HEK293 (cell line): Measurements from ENCODE around the gene USP30.
"Not testable (repeated sequence)": the region's sequence is repeated elsewhere in the genome, so short reads cannot be mapped to it uniquely, and the experiment has no call there.

Source experiments
- CTCF ChIP-seq: fragments of 450-650 bp; formaldehyde crosslinking; IDR thresholded peaks from 2 replicates; pipeline ENCODE4 v1.5.1; 2016; ENCODE audit warnings: missing biosample characterization, missing genetic modification characterization
- ZBTB17 ChIP-seq: fragments of 450-650 bp; formaldehyde crosslinking; IDR thresholded peaks from 2 replicates; pipeline ENCODE4 v1.5.1; 2016; ENCODE audit warnings: missing biosample characterization, missing genetic modification characterization
- ZBTB21 ChIP-seq: fragments of 450-650 bp; formaldehyde crosslinking; IDR thresholded peaks from 2 replicates; pipeline ENCODE4 v1.5.1; 2017; ENCODE audit warnings: missing biosample characterization, missing genetic modification characterization
- ZNF121 ChIP-seq: fragments of 450-650 bp; formaldehyde crosslinking; IDR thresholded peaks from 2 replicates; pipeline ENCODE4 v1.5.1; 2016; ENCODE audit warnings: missing biosample characterization, missing genetic modification characterization
- ZNF239 ChIP-seq: fragments of 450-650 bp; formaldehyde crosslinking; IDR thresholded peaks from 2 replicates; pipeline ENCODE4 v1.5.1; 2016; ENCODE audit warnings: missing biosample characterization, missing genetic modification characterization

GRCh38 chr12:109054124-109054513 lies 1.7 kb downstream of the USP30 start:
- not testable (repeated sequence) for TF ChIP-seq ZNF121; CTCF (tag by site-specific recombination); ZNF239 (tag by site-specific recombination); ZBTB17; ZBTB21 (tag by site-specific recombination)
